Measurements from ENCODE around the gene ITGA6.

The ITGA6 gene

DNA sequence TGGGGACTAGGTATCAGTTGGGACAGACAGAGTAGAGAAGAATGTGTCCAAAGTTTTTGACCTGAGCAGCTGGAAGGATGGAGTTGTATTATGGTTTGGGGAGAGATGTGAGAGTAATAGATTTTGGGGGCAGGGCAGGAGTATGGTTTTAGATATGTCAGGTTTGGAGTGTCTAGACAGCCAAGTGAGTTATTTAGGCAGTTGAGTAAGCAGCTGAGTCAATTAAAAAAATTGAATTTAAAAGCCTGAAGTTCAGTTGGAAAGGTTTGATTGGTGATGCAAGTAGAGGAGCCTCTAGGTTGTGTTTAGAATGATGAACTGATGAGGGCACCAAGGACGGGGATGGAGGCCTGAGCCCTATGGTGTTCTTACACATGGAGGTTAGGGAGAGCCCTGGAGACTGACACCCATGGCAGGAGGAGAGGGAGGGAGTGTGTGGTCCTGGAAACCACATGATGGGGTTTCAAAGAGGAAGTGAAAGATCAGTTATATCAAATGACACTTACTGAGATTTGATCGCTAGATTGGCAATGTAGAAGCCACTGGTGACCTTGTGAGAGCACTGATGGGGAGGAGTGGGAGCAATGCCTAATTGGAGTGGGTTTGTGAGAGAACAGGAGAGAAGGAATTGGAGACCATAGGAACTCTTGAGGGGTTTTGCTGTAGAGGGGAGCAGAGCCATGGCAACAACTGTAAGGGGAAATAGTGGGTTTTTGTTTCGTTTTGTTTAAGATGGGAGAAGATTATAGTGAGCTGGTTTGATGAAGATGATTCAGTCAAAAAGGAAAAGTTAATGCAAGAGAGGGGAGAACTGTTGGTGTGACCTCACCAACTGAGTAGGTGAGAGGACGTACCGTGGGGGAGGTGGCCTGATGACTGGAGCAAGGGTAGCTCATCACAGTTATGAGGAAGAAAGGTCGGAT is 10.3 kb downstream of the ITGA6 start:
- intact Hi-C loops (cut with DNase I): no loop called here
- peak in 1 of 42 donors; percentile 23 for DNase-seq

DNA sequence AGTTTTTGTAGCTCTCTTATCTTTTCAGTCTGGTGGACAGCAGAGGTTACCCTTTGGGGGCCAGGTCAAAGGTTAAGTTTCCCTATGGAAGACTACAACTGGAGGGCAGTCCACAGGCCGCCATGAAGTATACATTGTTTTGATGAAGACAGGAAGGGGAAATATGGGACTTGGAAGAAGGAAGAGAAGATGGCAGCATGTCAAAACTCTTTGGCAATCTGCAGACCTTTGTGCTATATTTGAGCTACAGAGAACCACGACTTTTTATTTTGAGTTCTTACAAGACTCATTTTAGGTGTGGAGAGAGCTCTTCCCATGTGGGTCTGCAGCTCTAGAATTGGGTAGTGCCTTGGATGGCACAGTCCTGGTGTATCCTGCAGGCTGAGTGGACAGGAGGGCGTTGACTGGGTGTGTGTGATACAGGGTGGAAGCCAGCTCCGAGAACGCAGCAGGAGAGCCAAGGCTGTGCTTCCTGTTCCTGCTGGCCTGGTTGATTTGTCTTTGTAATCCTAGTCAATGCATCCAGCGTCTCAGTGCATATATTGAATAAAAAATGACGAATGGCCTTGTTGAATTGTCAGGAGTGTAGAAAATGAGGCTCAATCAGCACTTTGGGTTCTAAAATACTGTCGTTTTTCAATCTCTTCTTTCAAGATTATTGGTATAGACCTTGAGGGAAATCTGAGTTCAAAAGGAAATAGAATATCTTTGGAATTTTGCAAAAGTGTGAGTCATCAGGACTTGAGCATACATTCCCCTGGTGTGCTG is 11.5 kb downstream of the ITGA6 start:
- no peak for DNase-seq
- intact Hi-C loops (cut with DNase I): no loop called here

DNA sequence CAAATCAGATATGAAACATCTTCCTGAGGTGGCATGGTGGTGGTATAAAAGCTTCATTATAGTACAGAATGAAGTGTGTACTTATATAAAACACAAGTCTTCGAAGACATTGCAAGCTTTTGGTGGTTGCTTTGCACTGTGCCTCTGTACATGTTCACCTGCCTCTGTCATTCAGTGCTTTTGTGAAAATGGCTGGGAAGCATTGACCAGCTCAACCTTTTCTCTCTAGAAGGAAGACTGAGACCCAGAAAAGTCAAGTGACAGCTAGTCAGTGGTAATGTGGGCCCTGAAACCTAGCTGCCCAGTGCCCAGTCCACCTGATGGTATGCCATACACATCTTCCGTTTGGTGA is 12.1 kb downstream of the ITGA6 start:
- DNase-seq: no peak
- intact Hi-C loops (cut with DNase I): no loop called here

DNA sequence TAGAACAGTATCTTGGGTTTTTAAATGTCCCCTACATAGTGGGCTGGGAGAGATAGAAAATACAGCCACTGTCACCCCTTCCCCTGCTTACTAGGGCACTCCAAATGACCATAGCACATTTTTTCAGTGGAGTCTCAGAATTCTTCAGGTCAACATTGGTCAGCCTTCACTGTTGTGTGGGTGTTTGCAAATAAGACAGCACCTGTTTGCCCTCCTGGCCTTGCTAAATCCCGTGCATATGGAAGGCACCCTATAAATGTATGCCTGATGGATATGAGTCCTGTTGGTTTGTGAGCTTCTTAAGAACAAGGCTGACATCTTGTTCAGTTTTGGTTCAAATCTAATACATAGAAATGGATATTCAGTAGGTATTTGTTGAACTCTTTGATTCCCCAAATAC is 12.5 kb downstream of the ITGA6 start:
- intact Hi-C loops (cut with DNase I): no loop called here
- DNase-seq: no peak

DNA sequence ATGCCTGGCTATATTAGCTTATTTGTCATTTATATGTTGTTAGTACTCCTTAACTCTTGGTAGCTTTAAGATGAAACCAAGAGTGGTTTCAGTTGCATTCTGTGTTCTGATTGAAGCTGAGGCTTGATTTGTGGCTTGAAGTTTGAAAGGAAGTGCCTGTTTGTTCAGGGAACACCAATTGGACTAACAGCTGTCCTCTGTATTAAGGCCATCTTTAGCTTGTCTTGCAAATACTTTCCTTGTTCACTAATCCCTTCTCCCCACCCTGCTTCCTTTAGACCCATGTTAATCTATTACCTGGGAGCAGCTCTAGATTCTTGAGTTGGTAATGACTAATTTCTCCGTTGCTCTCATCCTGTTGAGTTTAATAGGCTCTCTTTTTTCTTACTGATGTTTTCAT is 13.4 kb downstream of the ITGA6 start:
- intact Hi-C loops (cut with DNase I): no loop called here
- DNase-seq: no peak

DNA sequence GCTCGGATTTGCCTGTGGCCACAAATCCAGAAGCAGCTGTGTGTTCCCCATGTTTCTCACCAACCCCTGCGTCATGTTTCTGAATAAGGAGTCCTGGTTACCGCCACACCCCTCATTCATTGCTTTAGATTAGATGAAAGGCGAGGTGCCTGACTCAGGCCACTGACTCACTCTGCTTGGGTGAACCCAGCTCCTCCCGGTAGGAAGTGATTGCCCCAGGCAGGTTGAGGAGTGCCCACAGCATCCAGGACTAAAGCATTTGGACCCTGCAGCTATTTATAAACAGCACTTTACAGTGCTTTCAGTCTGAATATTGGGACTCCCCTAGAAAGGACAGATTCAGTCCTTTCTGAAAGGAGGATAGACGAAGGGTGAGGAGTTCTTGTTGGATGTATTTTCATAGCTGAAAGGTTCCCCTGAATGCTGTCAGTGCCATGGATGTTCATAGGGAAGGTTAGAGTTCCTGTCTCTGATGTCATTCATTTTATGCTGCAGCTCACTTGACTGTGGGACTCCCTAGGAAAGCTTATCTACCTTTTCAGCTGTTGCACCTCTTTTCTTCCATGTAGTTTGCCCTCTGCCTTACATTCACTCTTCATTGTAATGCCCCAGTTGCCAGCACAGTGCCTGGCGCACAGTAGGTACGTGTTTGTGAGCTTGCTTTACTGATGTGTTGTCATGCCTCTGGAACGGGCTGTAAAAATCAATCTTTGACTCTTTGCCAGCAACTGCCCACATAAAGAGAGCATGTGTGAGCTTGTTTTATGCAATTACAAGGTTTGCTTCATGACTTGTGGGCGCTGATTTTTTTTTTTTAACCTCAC is 14.9 kb downstream of the ITGA6 start:
- intact Hi-C loops (cut with DNase I): no loop called here
- DNase-seq: no peak

DNA sequence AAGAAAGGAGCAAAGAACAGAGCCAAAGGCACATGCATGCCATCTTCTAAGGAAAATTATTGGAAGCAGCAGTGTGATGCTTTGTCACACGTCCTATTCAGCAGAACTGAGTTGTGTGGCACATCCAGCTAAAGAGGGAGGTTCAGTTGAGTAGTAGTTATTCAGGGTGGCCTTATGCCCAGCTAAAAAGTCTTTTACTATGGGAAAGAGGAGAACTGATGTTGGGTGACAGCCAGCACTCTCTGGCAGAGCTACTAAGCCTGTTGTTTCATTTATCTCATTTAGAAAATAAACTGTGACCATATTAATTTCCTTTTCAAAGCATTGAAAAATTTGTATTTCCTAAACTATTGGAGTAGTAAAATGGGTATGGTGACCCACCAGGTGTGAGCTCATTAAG is 18.5 kb downstream of the ITGA6 start:
- intact Hi-C loops (cut with DNase I): no loop called here
- peak in 9 of 42 donors; percentile 20 to 68 (median 28) for DNase-seq

DNA sequence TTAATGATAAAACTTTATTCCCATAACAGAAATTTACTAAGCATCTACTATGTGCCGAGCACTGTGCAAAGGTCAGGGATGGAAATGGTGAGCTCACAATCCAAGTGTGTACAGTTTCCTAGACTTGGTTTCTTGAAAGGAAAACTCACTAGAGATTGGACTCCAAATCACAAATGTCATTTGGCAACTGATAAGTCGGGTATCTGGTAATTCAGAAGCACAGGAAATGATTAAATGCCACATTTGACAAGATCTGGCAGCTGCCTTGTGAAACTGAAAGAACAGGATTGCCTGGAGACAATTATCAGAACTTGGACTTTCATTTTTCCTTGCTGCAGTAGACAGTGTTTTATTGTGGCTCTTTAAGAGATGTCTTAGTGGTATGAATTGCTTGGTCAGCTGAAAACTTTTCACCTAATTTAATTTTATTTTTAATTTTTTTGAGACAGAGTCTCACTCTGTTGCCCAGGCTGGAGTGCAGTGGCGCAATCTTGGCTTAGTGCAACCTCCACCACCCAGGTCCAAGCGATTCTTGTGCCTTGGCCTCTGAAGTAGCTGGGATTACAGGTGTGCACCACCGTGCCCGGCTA is 19.2 kb downstream of the ITGA6 start:
- intact Hi-C loops (cut with DNase I): no loop called here
- DNase-seq: no peak

DNA sequence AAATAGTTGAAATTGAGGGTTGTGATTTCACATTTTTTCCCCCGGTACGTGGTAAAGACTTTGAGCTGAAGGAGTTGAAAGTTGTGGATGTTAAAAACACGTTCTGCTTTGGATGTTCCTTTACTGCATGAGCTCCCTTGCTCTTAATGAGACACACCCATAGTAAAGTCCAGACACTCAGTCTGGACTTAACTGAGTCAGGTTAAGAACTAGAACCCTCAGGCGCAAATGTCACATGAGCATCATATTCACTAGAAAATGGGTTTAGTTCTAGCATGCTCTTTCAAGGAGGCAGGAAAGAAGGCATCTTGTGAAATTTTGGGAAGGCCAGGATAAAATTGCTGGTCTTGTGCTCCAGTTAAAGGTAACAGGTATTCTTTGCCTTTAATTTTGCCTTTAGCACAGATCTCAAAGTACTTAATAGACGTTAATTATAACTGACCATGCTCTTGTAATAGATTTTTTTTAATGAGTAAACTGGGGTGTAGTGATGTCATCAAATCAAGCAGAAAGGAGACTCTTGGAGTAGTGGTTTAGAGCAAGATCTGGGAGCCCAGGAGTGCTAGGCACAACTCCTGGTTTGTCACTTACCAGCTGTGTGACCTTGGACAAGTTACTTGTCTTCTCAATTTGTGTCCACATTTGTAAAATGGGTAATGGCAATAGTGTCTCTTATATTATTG is 20.6 kb downstream of the ITGA6 start:
- no peak for DNase-seq
- intact Hi-C loops (cut with DNase I): no loop called here

DNA sequence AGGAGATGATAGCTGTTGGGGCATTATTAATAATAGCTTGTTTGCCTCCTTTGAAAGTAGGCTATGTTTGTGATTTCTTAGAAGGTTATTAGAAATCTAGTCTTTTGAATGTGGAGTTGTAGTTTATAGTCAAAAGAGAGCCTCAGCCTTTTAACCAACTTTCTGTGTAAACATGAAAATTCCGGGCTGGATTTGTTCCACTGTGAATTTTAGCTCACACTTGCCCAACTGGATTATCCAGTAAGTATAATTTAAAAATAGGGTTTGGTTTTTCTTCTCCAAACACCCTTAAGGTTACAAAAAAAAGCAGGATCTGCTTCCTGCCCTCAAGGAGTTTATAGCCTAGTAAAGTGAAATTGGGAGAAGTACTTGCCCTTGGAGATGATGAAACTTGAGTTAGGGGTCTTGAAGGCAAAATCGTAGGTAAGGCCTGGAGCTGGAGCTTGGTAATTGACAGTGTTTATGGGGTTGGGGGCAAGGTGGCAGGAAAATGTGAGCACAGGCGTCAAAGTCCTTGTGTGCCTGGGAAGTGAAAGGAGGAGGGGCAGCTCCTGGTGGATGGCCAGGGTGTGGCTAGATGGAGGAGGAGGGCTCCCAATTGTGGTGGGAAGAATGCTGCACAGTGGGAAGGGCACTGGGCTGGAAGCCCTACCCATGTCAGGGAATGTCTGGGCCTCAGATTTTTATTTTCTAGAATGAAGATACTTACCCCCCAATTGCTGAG is 21.3 kb downstream of the ITGA6 start:
- DNase-seq: no peak

DNA sequence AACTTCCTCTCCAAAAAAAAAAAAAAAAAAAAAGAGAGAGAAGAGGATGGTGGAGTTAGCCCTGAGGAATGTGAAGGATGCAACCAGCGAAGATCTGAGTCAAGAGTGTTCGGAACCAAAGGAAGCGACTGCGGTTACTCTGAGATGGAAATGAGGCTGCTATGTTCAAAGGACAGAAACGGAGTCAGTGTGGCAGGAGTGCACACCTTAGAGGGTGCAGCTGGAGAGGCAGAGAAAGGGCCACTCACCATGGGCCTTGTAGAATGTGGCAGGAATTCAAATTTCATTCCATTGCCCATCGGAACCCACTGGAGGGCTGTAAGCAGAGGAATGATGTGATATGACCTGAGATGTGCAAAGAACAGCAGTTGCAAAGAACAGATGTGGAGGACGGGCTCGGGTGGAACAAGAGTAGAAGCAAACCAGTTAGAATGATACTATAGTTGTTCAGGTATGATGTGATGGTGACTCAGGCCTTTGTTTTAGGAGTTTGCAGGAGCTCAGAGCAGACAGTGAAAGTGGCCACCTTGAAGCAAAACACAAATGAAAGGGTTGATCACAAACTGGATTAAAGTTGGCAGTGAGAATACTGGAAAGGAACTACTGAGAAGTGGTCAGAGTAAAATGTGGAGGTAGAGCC is 22.6 kb downstream of the ITGA6 start:
- no peak for DNase-seq
- intact Hi-C loops (cut with DNase I): no loop called here

More for the DNA sequence above, 21.3 kb downstream of the ITGA6 start:
- intact Hi-C loops (cut with DNase I): no loop called here

DNA sequence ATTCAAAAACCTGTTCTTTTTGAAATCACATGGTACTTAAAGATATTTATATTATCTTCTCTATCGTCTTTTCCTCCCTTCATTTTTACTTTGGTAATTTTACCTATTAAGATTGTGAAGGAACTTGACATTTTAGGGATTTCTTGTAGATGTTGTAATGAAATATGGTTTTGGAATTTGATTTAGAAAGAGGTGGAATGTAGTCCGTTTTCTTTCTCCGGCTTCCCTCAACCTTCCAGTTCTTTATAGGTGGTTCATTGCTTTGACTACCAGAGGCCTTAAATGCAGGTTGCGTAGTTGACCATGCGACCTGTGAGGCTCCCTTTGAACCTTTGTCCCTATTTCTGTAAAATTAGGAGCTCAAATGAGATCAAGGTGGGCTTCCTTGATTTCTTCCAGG is 24.5 kb downstream of the ITGA6 start:
- DNase-seq: no peak
- intact Hi-C loops (cut with DNase I): no loop called here

DNA sequence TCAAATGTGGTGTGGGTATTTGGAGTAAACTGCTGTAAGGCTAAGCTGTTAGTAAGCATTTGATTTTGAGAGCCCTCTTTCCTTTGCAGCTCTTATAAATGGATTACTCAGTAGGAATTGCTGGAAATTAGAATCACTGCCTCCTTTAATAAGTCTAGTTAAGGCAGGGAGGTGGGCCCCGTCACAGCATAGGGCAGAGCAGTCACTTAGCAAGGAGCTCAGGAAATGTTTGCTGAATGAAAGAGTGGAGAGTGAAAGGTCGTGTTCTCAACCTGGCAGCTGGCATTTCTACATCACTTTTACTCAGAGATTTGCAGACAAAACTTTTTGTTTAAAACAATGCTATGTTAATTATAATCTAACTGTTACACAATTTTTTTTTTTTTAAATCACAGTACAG is 25.5 kb downstream of the ITGA6 start:
- DNase-seq: no peak
- intact Hi-C loops (cut with DNase I): no loop called here

DNA sequence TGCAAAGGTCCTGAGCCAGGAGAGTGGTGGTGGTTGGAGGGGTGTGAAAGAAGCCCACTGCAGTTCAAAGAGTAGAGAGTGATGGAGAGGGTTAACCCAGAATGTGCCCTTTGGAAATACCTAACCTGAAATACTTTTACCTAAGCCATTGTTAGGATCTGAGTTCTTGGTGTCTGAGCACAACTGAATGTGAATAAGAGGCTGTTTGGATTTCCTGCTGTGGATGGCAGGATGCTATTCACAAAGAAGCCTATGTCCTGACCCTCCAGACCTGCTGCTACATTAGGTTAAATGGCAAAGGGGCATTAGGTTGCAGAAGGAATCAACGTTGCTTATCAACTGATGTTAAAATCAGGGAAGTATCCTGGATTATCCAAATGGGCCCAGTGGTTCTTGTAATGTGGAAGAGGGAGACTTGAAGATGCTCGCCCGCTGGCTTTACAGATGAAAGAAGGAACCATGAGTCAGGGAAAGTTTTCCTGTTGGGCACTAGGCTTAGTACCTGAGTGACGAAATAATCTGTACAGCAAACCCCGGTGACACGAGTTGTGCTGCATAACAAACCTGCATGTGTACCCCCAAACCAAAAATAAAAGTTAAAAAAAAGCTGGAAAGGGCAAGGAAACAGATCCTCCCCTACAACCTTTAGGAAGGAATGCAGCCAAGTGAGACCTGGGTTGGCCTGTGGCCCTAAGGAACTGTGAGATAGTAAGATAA is 27.2 kb downstream of the ITGA6 start:
- intact Hi-C loops (cut with DNase I): no loop called here
- DNase-seq: no peak

DNA sequence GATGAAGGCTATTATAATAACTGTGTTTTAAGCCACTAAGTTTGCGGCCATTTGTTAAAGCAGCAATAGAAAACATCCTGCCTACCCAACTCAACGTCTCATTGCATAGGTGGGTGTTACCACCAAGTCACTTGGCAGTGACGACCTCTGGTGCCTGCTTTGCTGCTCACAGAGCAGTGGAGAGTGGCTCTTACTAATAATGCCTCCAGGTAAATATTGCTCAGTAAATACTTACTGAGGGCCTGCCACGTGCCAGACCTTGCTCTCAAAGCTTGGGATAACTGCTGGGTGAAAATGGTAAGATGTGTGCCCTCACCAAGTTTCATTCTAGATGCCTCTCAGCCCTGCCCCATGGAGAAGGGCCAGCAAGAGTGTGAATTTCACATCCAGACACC is 27.7 kb downstream of the ITGA6 start:
- intact Hi-C loops (cut with DNase I): no loop called here
- DNase-seq: no peak

DNA sequence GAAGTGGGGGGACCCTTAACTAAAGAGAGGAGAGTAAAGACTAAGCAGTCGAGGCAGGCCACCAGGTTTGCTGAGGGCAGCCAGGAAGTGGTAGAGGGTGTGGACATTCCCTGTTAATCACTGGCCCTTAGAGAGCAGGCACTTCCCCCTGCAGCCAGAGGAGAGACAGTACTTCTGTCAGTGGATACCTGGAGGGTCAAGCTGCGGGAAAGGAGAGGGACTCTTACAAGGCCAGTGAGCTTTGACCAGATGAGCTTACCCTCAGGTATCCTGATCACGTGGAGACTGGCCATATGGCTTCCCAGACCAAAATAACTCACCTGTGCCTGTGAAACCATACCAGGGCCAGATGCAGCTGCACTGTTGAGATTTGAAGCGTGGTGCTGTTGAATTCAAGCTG is 28.6 kb downstream of the ITGA6 start:
- DNase-seq: no peak
- intact Hi-C loops (cut with DNase I): no loop called here

DNA sequence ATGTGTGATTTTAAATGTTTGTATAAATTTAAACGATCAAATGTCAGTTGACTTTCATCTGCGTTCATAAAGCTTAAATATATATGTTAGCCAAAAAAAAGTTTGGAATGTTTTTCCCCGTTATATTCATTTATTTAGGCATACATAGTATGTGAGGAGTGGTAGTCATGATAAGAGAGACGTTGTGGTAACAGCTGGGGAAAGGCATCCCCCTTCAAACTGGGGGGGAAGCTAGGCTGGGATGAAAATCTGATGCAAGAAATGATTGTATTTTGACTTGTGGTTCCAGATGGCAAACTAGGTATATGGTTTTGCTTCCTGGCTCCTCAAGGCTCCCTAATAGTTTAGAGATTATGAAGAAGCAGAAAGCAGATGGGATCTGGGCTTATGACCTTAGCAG is 30.1 kb downstream of the ITGA6 start:
- intact Hi-C loops (cut with DNase I): no loop called here
- DNase-seq: no peak
